T-helper 1 cell treated with Interleukin-12 subunit alpha and Interleukin-12 subunit beta and Interleukin-4 antibody, amounts not matched to agents 30 ng/mL and 1 ng/mL, for 36 hours (primary cell): ENCODE measurements around the gene CPZ. TPM values are rescaled to one million over a fixed set of nuclear protein-coding genes. Genes with fewer than 3 reads are reported as not detected.
"Not testable (repeated sequence)": the region's sequence is repeated elsewhere in the genome, so short reads cannot be mapped to it uniquely, and the experiment has no call there.

Source experiments
- intact Hi-C: fragments of 100-400 bp; cut with micrococcal nuclease; formaldehyde crosslinking; loops from one replicate; pipeline ENCODE4 v1.15.1; 2024
- total RNA-seq: library from RNA; stranded (reverse); gene quantifications from 2 replicates; pipeline ENCODE4 v1.2.3, GENCODE V29; 2022

The CPZ gene
- total RNA-seq, 1 donor from 2014 or later = not detected

GRCh38 chr4:8649631-8650361 is 57.2 kb downstream of the CPZ start:
- intact Hi-C loops = no loop called here

- intact Hi-C loops = no loop called here
Measured at GRCh38 chr4:8651661-8652180, 59.2 kb downstream of the CPZ start.

GRCh38 chr4:8652181-8653078 is 59.9 kb downstream of the CPZ start:
- intact Hi-C loops = no loop called here

- intact Hi-C loops = no loop called here
Measured at GRCh38 chr4:8653326-8654000, 60.9 kb downstream of the CPZ start.

- intact Hi-C loops = not testable (repeated sequence)
Measured at GRCh38 chr4:8654139-8654538, 61.6 kb downstream of the CPZ start.

GRCh38 chr4:8655411-8656184 is 63.0 kb downstream of the CPZ start:
- intact Hi-C loops = no loop called here

- intact Hi-C loops = no loop called here
Measured at GRCh38 chr4:8656185-8656517, 63.6 kb downstream of the CPZ start.

GRCh38 chr4:8656711-8657380 is 64.3 kb downstream of the CPZ start:
- intact Hi-C loops = no loop called here

GRCh38 chr4:8657381-8658088 is 65.0 kb downstream of the CPZ start:
- intact Hi-C loops = no loop called here

GRCh38 chr4:8662776-8663175 is 70.2 kb downstream of the CPZ start:
- intact Hi-C loops = no loop called here

GRCh38 chr4:8664031-8664805 is 71.7 kb downstream of the CPZ start:
- intact Hi-C loops = no loop called here

GRCh38 chr4:8664976-8665375 is 72.4 kb downstream of the CPZ start:
- intact Hi-C loops = no loop called here

GRCh38 chr4:8665406-8666360 is 73.1 kb downstream of the CPZ start:
- intact Hi-C loops = no loop called here

GRCh38 chr4:8666581-8666980 is 74.0 kb downstream of the CPZ start:
- intact Hi-C loops = no loop called here
